GM12891 (cell line): Measurements from ENCODE around the gene HAUS2. TPM values are rescaled to one million over a fixed set of nuclear protein-coding genes. Genes with fewer than 3 reads are reported as not detected.
A peak's percentile ranks its signal among the peaks of the same experiment; 100 is the strongest.

Experiments
- DNase-seq: peaks from one replicate; pipeline ENCODE4 v3.0.0; 2011; ENCODE audit warnings: low spot score; ENCODE audit not compliant: insufficient read length
- FAIRE-seq: peaks from 2 replicates; lab custom pipeline; 2011; peaks lifted over from hg19 to GRCh38; lab: Jason Lieb, UNC
- PAX5 ChIP-seq: IDR thresholded peaks from 2 replicates; pipeline ENCODE4 v1.6.1; 2011; ENCODE audit warnings: low read length, moderate library complexity, mild to moderate bottlenecking; ENCODE audit not compliant: insufficient read depth, severe bottlenecking
- POLR2A ChIP-seq: IDR thresholded peaks from 2 replicates; pipeline ENCODE4 v1.6.1; 2011; ENCODE audit warnings: low read depth, low read length, control low read depth
- POLR2AphosphoS5 ChIP-seq: IDR thresholded peaks from 2 replicates; pipeline ENCODE4 v1.6.1; 2011; ENCODE audit warnings: low read depth, low read length, control low read depth
- POU2F2 ChIP-seq: IDR thresholded peaks from 2 replicates; pipeline ENCODE4 v1.6.1; 2011; ENCODE audit warnings: low read depth, mild to moderate bottlenecking, control low read depth, low read length, moderate library complexity
- SPI1 ChIP-seq: IDR thresholded peaks from 2 replicates; pipeline ENCODE4 v1.6.1; 2011; ENCODE audit warnings: low read depth, low read length, control low read depth
- TAF1 ChIP-seq: IDR thresholded peaks from 2 replicates; pipeline ENCODE4 v1.6.1; 2011; ENCODE audit warnings: low read depth, low read length, control low read depth
- polyA plus RNA-seq: library from polyadenylated mRNA; unstranded; fragments of >200 nt; gene quantifications from one replicate; pipeline ENCODE4 v1.2.1, GENCODE V29; 2012; ENCODE audit warnings: low read depth, missing spikeins, inconsistent platforms; ENCODE audit not compliant: missing spikeins

Gene HAUS2
- 20.3 TPM for polyA plus RNA-seq

DNA sequence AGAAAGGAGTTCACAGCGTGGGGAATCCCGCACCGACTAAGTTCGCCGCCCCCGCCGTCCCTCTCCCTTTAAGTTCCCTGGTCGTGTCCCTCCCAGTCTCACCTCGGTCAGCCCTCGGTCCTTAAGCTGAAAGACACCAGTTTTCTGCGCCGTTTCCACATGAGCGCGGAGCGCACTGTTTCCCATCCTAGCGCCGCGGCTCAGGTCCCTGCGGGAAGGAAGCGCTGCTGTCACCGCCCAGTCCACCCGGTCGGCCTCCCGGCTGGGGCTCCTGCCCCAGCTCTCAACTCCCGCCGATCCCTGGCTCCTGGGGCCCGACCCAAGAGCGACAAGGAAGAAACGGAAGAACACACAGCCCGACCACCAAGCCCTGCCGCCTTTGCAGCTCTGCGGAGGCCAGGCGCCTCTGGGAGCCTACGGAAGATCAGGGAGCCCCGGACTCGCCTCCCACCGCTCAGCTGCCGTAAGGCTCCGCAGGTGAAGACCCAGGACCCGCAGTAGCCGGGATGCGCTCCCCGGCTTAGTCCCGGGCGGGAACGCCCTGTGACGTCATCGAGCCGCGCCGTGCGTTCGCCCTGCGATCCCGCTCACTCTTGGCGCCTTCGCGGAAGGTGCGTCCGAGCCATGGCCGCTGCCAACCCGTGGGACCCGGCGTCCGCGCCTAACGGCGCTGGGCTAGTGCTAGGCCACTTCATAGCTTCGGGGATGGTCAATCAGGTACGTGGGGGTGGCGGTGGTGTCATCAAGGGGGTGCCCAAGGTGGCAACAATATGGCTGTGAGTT lies at the start of gene HAUS2, which contains the start of gene LRRC57:
Gene HAUS2, plus strand, starts transcription at position 590 of the 783 bp plus-strand sequence. Its CDS starts 35 bp downstream, at position 625.
Gene LRRC57, minus strand, starts transcription at position 545 of the 783 bp plus-strand sequence. Its CDS starts 359 bp downstream, at position 186.
- DNase-seq (peak; percentile 90), FAIRE-seq (peak; percentile 98)
- TF ChIP-seq PAX5 (peak; percentile 15), POU2F2 (peak; percentile 55; the same call in 1 of the 2 replicates), POLR2AphosphoS5 (peak; percentile 85; the same call in 1 of the 2 replicates), TAF1 (peak; percentile 70; the same call in 1 of the 2 replicates), SPI1 (no peak), POLR2A (peak; percentile 85)

DNA sequence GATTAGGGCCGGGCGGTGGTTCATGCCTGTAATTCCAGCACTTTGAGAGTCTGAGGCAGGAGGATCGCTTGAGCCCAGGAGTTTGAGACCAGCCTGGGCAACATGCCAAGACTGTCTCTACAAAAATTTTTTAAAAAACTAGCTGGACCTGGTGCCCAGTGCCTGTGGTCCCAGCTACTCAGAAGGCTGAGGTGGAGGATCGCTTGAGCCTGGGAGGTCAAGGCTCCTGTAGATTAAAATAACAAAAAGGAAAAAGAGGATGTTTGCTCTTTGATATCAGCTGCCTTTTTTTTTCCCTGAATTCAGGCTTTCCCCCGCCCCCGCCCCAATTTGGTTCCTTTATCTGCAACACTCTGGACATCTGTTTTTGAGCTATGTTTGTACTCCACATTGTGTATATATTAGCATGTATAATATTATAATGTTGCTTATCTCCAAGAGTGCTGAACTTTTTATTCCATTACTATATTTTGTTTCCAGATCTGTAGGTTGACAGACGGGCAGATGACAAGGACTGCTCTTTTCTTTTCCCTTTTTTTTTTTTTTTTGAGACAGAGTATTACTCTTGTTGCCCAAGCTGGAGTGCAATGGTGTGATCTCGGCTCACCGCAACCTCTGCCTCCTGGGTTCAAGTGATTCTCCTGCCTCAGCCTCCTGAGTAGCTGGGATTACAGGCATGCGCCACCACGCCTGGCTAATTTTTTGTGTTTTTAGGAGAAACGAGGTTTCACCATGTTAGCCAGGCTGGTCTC lies 48.6 kb upstream of the HAUS2 start:
- DNase-seq: no peak

DNA sequence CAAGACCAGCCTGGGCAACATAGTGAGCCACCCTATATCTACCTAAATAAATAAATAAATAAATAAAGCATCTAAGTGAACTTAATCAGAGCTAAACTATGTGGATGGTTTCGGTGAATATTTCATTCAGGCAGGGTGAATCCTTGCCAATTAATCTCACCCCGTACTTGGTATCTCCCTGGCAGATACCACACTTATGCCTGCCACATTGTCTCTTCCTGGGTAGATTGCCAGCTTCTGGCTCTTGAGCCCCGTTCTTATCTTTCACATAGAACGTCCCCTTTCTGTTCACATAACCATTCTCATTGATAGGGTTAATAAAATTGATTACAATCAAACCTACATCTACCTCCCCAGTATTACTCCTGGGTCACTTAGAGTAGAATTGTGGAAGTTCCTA lies 46.2 kb upstream of the HAUS2 start:
- no peak for FAIRE-seq
- no peak for TF ChIP-seq PAX5
- TF ChIP-seq TAF1: no peak
- no peak for DNase-seq

More for the DNA sequence above, 48.6 kb upstream of the HAUS2 start:
- FAIRE-seq: no peak
- TF ChIP-seq PAX5: no peak

DNA sequence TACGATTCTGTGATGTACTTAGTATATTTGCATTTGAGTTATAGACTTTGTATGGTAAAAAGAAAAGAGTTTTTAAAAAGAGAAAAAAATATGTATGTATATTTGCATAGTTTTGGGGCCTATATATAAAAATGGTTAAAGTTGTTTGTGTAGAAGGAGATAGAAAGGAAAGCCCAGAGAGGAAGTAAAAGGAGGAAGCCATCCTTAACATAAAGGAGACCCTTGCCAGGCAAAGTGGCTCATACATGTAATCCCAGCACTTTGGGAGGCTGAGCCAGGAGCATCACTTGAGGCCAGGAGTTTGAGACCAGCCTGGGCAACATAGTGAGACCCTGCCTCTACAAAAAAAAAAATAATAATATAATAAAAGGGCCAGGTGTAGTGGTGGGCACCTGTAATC lies 44.8 kb upstream of the HAUS2 start:
- TF ChIP-seq SPI1 (peak; percentile 62), POU2F2 (no peak), TAF1 (no peak), POLR2AphosphoS5 (no peak), POLR2A (no peak), PAX5 (no peak)
- FAIRE-seq (no peak), DNase-seq (no peak)

DNA sequence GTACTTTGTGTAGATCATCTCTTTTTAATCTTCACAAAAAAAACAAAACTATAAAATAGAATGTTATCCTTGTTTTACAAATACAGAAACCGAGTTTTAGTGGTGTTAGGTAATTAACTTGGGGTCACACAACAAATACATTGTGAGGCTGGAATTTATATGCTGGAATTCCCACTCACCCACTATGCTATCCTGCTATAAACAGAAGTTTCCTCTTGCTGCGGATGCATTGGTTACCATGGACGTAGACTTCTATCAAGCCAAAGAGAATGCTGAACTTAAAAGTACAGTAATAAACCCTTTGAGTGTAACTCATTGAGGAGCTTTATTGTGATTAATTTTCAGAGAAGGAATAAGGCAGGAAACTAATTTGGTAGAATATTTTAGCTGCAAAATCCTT lies 44.0 kb upstream of the HAUS2 start:
- FAIRE-seq: no peak
- no peak for TF ChIP-seq PAX5
- TF ChIP-seq POLR2AphosphoS5: no peak
- TF ChIP-seq TAF1: no peak
- no peak for TF ChIP-seq POU2F2
- no peak for TF ChIP-seq SPI1
- no peak for TF ChIP-seq POLR2A
- DNase-seq: no peak

DNA sequence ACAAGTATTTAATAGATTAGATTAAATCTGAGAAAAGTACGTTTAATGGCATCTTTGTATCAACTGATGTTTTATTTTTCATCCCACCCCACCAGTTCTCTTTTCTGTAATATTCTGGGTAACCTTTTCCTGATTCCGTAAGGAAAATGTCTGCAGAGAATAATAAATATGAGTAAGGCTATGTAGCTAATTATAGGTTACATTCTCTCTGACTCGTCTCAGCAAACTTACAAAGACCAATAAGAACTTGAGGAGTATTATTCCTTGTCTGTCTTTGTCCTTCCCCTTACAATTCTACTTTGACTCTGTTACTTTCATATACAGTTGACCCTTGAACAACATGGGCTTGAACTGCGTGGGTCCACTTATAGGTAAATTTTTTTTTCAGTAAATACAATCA lies 41.1 kb upstream of the HAUS2 start:
- no peak for TF ChIP-seq POLR2AphosphoS5
- no peak for TF ChIP-seq SPI1
- TF ChIP-seq TAF1: no peak
- no peak for TF ChIP-seq POLR2A
- no peak for TF ChIP-seq PAX5
- no peak for TF ChIP-seq POU2F2
- no peak for DNase-seq
- no peak for FAIRE-seq

DNA sequence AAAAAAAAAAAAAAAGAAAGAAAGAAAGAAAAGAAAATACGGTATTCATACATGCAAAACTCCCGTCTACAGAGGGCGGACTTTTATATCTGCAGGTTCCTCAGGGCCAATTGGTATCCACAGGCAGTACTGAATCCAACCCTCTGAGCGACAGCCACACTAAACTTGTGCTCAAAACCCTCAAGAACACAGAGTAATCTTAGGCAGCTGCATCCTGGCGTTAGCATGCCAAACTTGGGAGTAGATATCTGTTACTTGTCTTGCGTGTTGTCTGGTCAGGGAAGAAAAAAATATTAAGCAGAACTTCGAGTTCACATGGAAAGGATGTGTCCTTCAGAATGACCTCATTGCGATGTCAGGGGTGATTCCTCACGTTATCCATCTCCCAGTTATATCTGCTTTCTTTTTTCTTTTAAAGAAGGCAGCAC lies 40.4 kb upstream of the HAUS2 start:
- FAIRE-seq: no peak
- no peak for TF ChIP-seq SPI1
- TF ChIP-seq POU2F2: no peak
- TF ChIP-seq POLR2A: no peak
- no peak for TF ChIP-seq TAF1
- no peak for TF ChIP-seq PAX5
- no peak for TF ChIP-seq POLR2AphosphoS5
- no peak for DNase-seq

DNA sequence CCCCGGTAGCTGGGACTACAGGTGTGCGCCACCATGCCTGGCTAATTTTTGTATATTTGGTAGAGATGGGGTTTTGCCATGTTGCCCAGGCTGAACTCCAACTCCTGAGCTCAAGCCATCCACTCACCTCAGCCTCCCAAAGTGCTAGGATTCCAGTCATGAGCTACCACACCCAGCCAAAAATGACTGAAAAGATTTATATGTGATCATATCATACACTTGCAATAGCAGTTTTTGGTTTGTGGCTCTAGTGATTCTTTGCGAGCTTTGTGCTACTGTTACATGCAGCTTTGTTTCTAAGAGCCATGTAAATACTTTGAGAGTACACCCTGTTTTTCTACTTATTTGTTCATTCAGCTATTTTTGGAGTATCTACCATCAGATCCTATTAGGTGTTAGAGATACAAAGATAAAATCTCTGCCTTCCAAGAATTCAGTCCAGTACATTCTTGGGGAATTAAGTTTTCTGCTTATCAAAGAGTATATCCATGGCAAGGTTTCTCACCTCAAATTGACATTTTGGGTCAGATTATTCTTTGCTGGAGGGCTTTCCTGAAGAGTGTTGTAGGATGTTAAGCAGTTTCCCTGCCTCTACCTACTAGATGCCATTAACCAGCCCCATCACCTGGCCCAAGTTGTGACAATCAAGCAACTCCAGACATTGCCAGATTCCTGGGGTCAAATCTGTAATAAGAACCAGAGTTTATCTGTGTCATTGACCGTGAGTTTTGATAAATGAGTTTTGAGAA lies 38.2 kb upstream of the HAUS2 start:
- TF ChIP-seq TAF1 (no peak), PAX5 (no peak)
- FAIRE-seq (no peak), DNase-seq (no peak)

DNA sequence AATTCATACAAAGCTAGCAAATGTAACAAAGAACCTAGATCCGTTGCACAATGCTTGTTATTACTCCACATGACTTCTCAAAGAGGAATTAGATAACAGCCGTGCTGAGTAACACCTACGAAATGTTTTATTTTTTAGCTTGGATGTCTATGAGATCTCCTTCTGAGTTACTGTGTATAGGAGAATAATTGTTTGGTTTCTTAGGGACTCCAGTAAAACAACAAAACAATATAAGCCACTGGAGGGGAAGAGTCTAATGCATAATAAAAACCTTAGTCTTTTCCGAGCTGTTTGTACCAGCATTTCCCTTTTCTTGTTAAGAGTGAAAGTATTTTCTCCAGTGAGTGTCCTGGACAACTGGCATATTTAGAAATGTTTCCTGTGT lies 37.6 kb upstream of the HAUS2 start:
- TF ChIP-seq SPI1 (no peak), POLR2AphosphoS5 (no peak), POU2F2 (no peak), PAX5 (no peak), POLR2A (no peak), TAF1 (no peak)
- FAIRE-seq: peak; percentile 55
- DNase-seq: no peak
